Adipocyte (in vitro differentiated cells): ENCODE data around the gene PTPN7.

Experiments
- DNase-seq: peaks from one replicate; pipeline ENCODE4 v3.0.0-alpha.2; 2015; ENCODE audit warnings: low read depth
- H3K27me3 ChIP-seq: replicated peaks from 2 replicates; pipeline ENCODE4 v1.7.0; 2013; ENCODE audit warnings: mild to moderate bottlenecking, low read length, moderate library complexity; ENCODE audit not compliant: control insufficient read depth, insufficient read depth
- H3K36me3 ChIP-seq: 2 replicates; pipeline ENCODE4 v1.7.0; 2013; ENCODE audit warnings: low read length, mild to moderate bottlenecking, moderate library complexity; ENCODE audit not compliant: control insufficient read depth, insufficient read depth, severe bottlenecking
- H3K4me1 ChIP-seq: 2 replicates; pipeline ENCODE4 v1.7.0; 2013; ENCODE audit warnings: mild to moderate bottlenecking, low read length, moderate library complexity; ENCODE audit not compliant: control insufficient read depth, insufficient read depth
- H3K4me3 ChIP-seq: 2 replicates; pipeline ENCODE4 v1.7.0; 2013; ENCODE audit warnings: mild to moderate bottlenecking, low read length, moderate library complexity
- H3K9ac ChIP-seq: 2 replicates; pipeline ENCODE4 v1.7.0; 2013; ENCODE audit warnings: mild to moderate bottlenecking, low read length, moderate library complexity
- H3K9me3 ChIP-seq: 2 replicates; pipeline ENCODE4 v1.7.0; 2013; ENCODE audit warnings: mild to moderate bottlenecking, low read length, moderate library complexity; ENCODE audit not compliant: control insufficient read depth

PTPN7 gene

GRCh38 chr1:202107801-202108731, 52.3 kb downstream of the PTPN7 start:
- no peak for DNase-seq
- H3K4me1 ChIP-seq = peaks cover 5% of the 10 kb centered on the region
- H3K27me3 ChIP-seq = no peaks in the 10 kb centered on the region
- H3K4me3 ChIP-seq = no peak overlapping the region
- no peaks in the 10 kb centered on the region for H3K36me3 ChIP-seq
- H3K9ac ChIP-seq = no peak overlapping the region
- no peaks in the 10 kb centered on the region for H3K9me3 ChIP-seq

GRCh38 chr1:202107321-202107761, 53.1 kb downstream of the PTPN7 start:
- Histone ChIP-seq H3K4me1 (peaks cover 5% of the 10 kb centered on the region), H3K4me3 (no peak overlapping the region), H3K9me3 (no peaks in the 10 kb centered on the region), H3K9ac (no peak overlapping the region), H3K27me3 (no peaks in the 10 kb centered on the region), H3K36me3 (no peaks in the 10 kb centered on the region)
- no peak for DNase-seq

GRCh38 chr1:202106340-202107254, 53.8 kb downstream of the PTPN7 start:
- Histone ChIP-seq H3K9ac (no peak overlapping the region), H3K4me1 (peaks cover 5% of the 10 kb centered on the region), H3K4me3 (no peak overlapping the region), H3K36me3 (no peaks in the 10 kb centered on the region), H3K9me3 (no peaks in the 10 kb centered on the region), H3K27me3 (no peaks in the 10 kb centered on the region)
- no peak for DNase-seq

- no peak overlapping the region for H3K9ac ChIP-seq
- H3K9me3 ChIP-seq = no peaks in the 10 kb centered on the region
- H3K27me3 ChIP-seq = no peaks in the 10 kb centered on the region
- H3K4me1 ChIP-seq = peaks cover 5% of the 10 kb centered on the region
- peak; percentile 58 for DNase-seq
- no peak overlapping the region for H3K4me3 ChIP-seq
- H3K36me3 ChIP-seq = no peaks in the 10 kb centered on the region
Measured at GRCh38 chr1:202105571-202106339, 54.6 kb downstream of the PTPN7 start.

GRCh38 chr1:202104073-202104472, 56.3 kb downstream of the PTPN7 start:
- H3K36me3 ChIP-seq = no peaks in the 10 kb centered on the region
- H3K4me1 ChIP-seq = peaks cover 5% of the 10 kb centered on the region
- no peak overlapping the region for H3K4me3 ChIP-seq
- H3K9me3 ChIP-seq = no peaks in the 10 kb centered on the region
- no peak overlapping the region for H3K9ac ChIP-seq
- no peaks in the 10 kb centered on the region for H3K27me3 ChIP-seq
- DNase-seq = no peak

- Histone ChIP-seq H3K9me3 (no peaks in the 10 kb centered on the region), H3K4me3 (no peak overlapping the region), H3K4me1 (peaks cover 5% of the 10 kb centered on the region), H3K27me3 (no peaks in the 10 kb centered on the region), H3K9ac (no peak overlapping the region), H3K36me3 (no peaks in the 10 kb centered on the region)
- DNase-seq = no peak
Measured at GRCh38 chr1:202101184-202101583, 59.2 kb downstream of the PTPN7 start.
